HEK293 (cell line): ENCODE results near the gene PHACTR2.
"Not testable (repeated sequence)": the region's sequence is repeated elsewhere in the genome, so short reads cannot be mapped to it uniquely, and the experiment has no call there.

Experiments used
- CTCF ChIA-PET: fragments of 350-600 bp; formaldehyde crosslinking; extraction: SDS; loops from one replicate; lab custom pipeline; 2021; ENCODE audit warnings: antibody characterized with exemption; lab: Yijun Ruan, JAX
- POLR2A ChIA-PET: fragments of 300-600 bp; formaldehyde crosslinking; extraction: SDS; loops from one replicate; lab custom pipeline; 2020; ENCODE audit warnings: antibody characterized with exemption, inconsistent platforms; lab: Yijun Ruan, JAX
- H3K27ac ChIP-seq: fragments of 200-500 bp; sonication (Bioruptor generic); 2 replicates; pipeline ENCODE4 v1.5.1; 2014; ENCODE audit warnings: low read depth, low read length, control low read depth, inconsistent platforms; ENCODE audit errors: extremely low read depth
- H3K36me3 ChIP-seq, 2 experiments: fragments of 200-500 bp in 1 of 2; sonication (Bioruptor generic) in 1 of 2; 1 replicate in 1 of 2; 2 replicates in 1 of 2; pipeline ENCODE4 v1.5.1; 2014 to 2017; ENCODE audit warnings: inconsistent platforms in 2 of 2, low read length in 2 of 2; ENCODE audit not compliant: control insufficient read depth in 2 of 2, insufficient read depth in 1 of 2
- H3K4me1 ChIP-seq: fragments of 200-500 bp; sonication (Bioruptor generic); 2 replicates; pipeline ENCODE4 v1.5.1; 2014; ENCODE audit warnings: mild to moderate bottlenecking, low read length, inconsistent platforms; ENCODE audit not compliant: control insufficient read depth, insufficient read depth
- H3K4me3 ChIP-seq: 2 replicates; pipeline ENCODE4 v1.5.1; 2011; ENCODE audit warnings: low read depth, mild to moderate bottlenecking, control low read depth, low read length, moderate library complexity
- H3K9me3 ChIP-seq: fragments of 200-500 bp; sonication (Bioruptor generic); 2 replicates; pipeline ENCODE4 v1.5.1; 2014; ENCODE audit warnings: low read depth, low read length, inconsistent platforms; ENCODE audit not compliant: control insufficient read depth, insufficient read depth
- EGR2 ChIP-seq: fragments of 450-650 bp; formaldehyde crosslinking; IDR thresholded peaks from 2 replicates; pipeline ENCODE4 v1.5.1; 2016; ENCODE audit warnings: low read depth, missing biosample characterization, missing genetic modification characterization
- GLI4 ChIP-seq: fragments of 450-650 bp; formaldehyde crosslinking; IDR thresholded peaks from 2 replicates; pipeline ENCODE4 v1.5.1; 2016; ENCODE audit warnings: missing biosample characterization, missing genetic modification characterization
- GLIS1 ChIP-seq: fragments of 450-650 bp; formaldehyde crosslinking; IDR thresholded peaks from 2 replicates; pipeline ENCODE4 v1.5.1; 2016; ENCODE audit warnings: missing biosample characterization, missing genetic modification characterization
- YY1 ChIP-seq: fragments of 450-650 bp; formaldehyde crosslinking; IDR thresholded peaks from 2 replicates; pipeline ENCODE4 v1.5.1; 2018; ENCODE audit warnings: missing biosample characterization, missing genetic modification characterization
- YY2 ChIP-seq: fragments of 450-650 bp; formaldehyde crosslinking; IDR thresholded peaks from 2 replicates; pipeline ENCODE4 v1.5.1; 2016; ENCODE audit warnings: missing biosample characterization, missing genetic modification characterization
- ZFP3 ChIP-seq: fragments of 450-650 bp; formaldehyde crosslinking; IDR thresholded peaks from 2 replicates; pipeline ENCODE4 v1.5.1; 2016; ENCODE audit warnings: low read depth, missing biosample characterization, missing genetic modification characterization
- ZIC2 ChIP-seq: fragments of 450-650 bp; formaldehyde crosslinking; IDR thresholded peaks from 2 replicates; pipeline ENCODE4 v1.5.1; 2016; ENCODE audit warnings: missing biosample characterization, missing genetic modification characterization
- ZNF10 ChIP-seq: fragments of 450-650 bp; formaldehyde crosslinking; IDR thresholded peaks from 2 replicates; pipeline ENCODE4 v1.5.1; 2017; ENCODE audit warnings: missing biosample characterization, missing genetic modification characterization
- ZNF121 ChIP-seq: fragments of 450-650 bp; formaldehyde crosslinking; IDR thresholded peaks from 2 replicates; pipeline ENCODE4 v1.5.1; 2016; ENCODE audit warnings: missing biosample characterization, missing genetic modification characterization
- ZNF174 ChIP-seq: fragments of 450-650 bp; formaldehyde crosslinking; IDR thresholded peaks from 2 replicates; pipeline ENCODE4 v1.5.0; 2017; ENCODE audit warnings: missing biosample characterization, mild to moderate bottlenecking, missing genetic modification characterization
- ZNF24 ChIP-seq: fragments of 450-650 bp; formaldehyde crosslinking; IDR thresholded peaks from 2 replicates; pipeline ENCODE4 v1.5.1; 2016; ENCODE audit warnings: missing biosample characterization, missing genetic modification characterization
- ZNF274 ChIP-seq, 2 experiments: fragments of 200-500 bp in 1 of 2; fragments of 450-650 bp in 1 of 2; sonication (Bioruptor generic) in 1 of 2; formaldehyde crosslinking in 1 of 2; IDR thresholded peaks; 2 replicates each; pipeline versions ENCODE4 v1.5.1 to v1.6.1; 2014 to 2016; ENCODE audit warnings: borderline replicate concordance in 1 of 2, inconsistent platforms in 1 of 2, low read length in 1 of 2, missing biosample characterization in 1 of 2, missing genetic modification characterization in 1 of 2
- ZNF350 ChIP-seq: fragments of 450-650 bp; formaldehyde crosslinking; IDR thresholded peaks from 2 replicates; pipeline ENCODE4 v1.5.0; 2017; ENCODE audit warnings: missing biosample characterization, mild to moderate bottlenecking, missing genetic modification characterization
- ZNF391 ChIP-seq: fragments of 450-650 bp; formaldehyde crosslinking; IDR thresholded peaks from 2 replicates; pipeline ENCODE4 v1.5.1; 2016; ENCODE audit warnings: low read depth, missing biosample characterization, missing genetic modification characterization, borderline replicate concordance
- ZNF48 ChIP-seq: fragments of 450-650 bp; formaldehyde crosslinking; IDR thresholded peaks from 2 replicates; pipeline ENCODE4 v1.5.1; 2016; ENCODE audit warnings: missing biosample characterization, missing genetic modification characterization
- ZNF514 ChIP-seq: fragments of 450-650 bp; formaldehyde crosslinking; IDR thresholded peaks from 2 replicates; pipeline ENCODE4 v1.5.1; 2016; ENCODE audit warnings: missing biosample characterization, missing genetic modification characterization
- ZNF549 ChIP-seq: fragments of 450-650 bp; IDR thresholded peaks from 2 replicates; pipeline ENCODE4 v1.5.1; 2018; ENCODE audit warnings: missing biosample characterization, missing genetic modification characterization, mild to moderate bottlenecking, inconsistent platforms, moderate library complexity
- ZNF660 ChIP-seq: fragments of 450-650 bp; IDR thresholded peaks from 2 replicates; pipeline ENCODE4 v1.5.1; 2018; ENCODE audit warnings: missing biosample characterization, mild to moderate bottlenecking, missing genetic modification characterization
- ZNF670 ChIP-seq: fragments of 450-650 bp; formaldehyde crosslinking; IDR thresholded peaks from 2 replicates; pipeline ENCODE4 v1.5.1; 2016; ENCODE audit warnings: missing biosample characterization, missing genetic modification characterization, low read depth
- TF ChIP-seq, protein P1 (sequence below): fragments of 450-650 bp; formaldehyde crosslinking; IDR thresholded peaks from 2 replicates; pipeline ENCODE4 v1.5.1; 2016; ENCODE audit warnings: missing biosample characterization, missing genetic modification characterization
- TF ChIP-seq, protein P2 (sequence below): fragments of 450-650 bp; formaldehyde crosslinking; IDR thresholded peaks from 2 replicates; pipeline ENCODE4 v1.5.1; 2016; ENCODE audit warnings: missing biosample characterization, missing genetic modification characterization
- TF ChIP-seq, protein P3 (sequence below): IDR thresholded peaks from 2 replicates; pipeline ENCODE4 v1.6.1; 2011; ENCODE audit warnings: mild to moderate bottlenecking, low read depth, low read length, borderline replicate concordance
- TF ChIP-seq, protein P4 (sequence below): fragments of 450-650 bp; formaldehyde crosslinking; IDR thresholded peaks from 2 replicates; pipeline ENCODE4 v1.5.1; 2016; ENCODE audit warnings: missing biosample characterization, missing genetic modification characterization
- TF ChIP-seq, protein P5 (sequence below): fragments of 450-650 bp; formaldehyde crosslinking; IDR thresholded peaks from 2 replicates; pipeline ENCODE4 v1.5.1; 2016; ENCODE audit warnings: missing biosample characterization, missing genetic modification characterization, low read depth

The PHACTR2 gene

DNA sequence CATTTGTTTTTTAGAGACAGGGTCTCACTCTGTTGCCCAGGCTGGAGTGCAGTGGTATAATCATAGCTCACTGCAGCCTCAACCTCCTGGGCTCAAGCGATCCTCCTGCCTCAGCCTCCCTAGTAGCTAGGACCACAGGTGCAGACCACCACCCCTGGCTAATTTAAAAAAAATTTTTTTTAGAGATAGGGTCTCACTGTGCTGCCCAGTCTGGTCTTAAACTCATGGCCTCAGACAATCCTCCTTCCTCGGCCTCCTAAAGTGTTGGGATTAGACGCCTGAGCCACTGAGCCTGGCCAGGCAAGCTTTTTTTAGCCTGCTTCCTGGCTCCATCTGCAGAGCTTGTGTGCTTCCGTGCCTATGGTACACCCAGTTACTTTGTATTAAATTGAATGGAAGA is 46.6 kb upstream of the PHACTR2 start:
- H3K9me3 ChIP-seq, H3K4me1 ChIP-seq, H3K4me3 ChIP-seq, POLR2A ChIA-PET, H3K27ac ChIP-seq, H3K36me3 ChIP-seq: not testable (repeated sequence)
- TF ChIP-seq ZNF121: peak; percentile 91
- CTCF ChIA-PET: interaction anchor here (0.7 kb wide), 1 partner anchor 1156 kb away, joined by 3 read pairs; no protein-coding TSS in a partner anchor

DNA sequence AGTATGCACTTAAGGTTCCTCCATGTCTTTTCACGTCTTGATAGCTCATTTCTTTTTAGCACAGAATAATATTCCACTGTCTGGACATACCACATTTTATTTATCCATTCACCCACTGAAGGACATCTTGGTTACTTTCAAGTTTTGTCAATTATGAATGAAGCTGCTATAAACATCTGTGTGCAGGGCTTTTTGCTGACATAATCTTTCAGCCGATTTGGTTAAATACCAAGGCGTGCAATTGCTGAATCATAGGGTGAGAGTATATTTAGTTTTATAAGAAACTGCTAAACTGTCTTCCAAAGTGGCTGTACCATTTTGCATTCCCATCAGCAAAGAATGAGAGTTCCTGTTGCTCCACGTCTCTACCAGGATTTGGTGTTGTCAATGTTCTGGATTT is 44.9 kb upstream of the PHACTR2 start:
- no peak overlapping the region for H3K4me3 ChIP-seq
- H3K36me3 ChIP-seq: no peaks in the 10 kb centered on the region
- no peaks in the 10 kb centered on the region for H3K4me1 ChIP-seq
- POLR2A ChIA-PET: no interaction called here
- H3K9me3 ChIP-seq: no peaks in the 10 kb centered on the region
- CTCF ChIA-PET: no interaction called here
- TF ChIP-seq ZNF174 (tag by site-specific recombination): no peak
- no peak for TF ChIP-seq ZNF24
- TF ChIP-seq, protein P1, sequence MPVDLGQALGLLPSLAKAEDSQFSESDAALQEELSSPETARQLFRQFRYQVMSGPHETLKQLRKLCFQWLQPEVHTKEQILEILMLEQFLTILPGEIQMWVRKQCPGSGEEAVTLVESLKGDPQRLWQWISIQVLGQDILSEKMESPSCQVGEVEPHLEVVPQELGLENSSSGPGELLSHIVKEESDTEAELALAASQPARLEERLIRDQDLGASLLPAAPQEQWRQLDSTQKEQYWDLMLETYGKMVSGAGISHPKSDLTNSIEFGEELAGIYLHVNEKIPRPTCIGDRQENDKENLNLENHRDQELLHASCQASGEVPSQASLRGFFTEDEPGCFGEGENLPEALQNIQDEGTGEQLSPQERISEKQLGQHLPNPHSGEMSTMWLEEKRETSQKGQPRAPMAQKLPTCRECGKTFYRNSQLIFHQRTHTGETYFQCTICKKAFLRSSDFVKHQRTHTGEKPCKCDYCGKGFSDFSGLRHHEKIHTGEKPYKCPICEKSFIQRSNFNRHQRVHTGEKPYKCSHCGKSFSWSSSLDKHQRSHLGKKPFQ (tag by site-specific recombination): no peak
- TF ChIP-seq YY2: no peak
- TF ChIP-seq YY1: no peak
- TF ChIP-seq ZNF391 (tag by site-specific recombination): no peak
- TF ChIP-seq, protein P2, sequence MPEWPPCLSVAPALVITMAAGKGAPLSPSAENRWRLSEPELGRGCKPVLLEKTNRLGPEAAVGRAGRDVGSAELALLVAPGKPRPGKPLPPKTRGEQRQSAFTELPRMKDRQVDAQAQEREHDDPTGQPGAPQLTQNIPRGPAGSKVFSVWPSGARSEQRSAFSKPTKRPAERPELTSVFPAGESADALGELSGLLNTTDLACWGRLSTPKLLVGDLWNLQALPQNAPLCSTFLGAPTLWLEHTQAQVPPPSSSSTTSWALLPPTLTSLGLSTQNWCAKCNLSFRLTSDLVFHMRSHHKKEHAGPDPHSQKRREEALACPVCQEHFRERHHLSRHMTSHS (tag by site-specific recombination): no peak
- TF ChIP-seq ZNF670: no peak
- TF ChIP-seq ZFP3: no peak
- no peak for TF ChIP-seq ZIC2 (tag by site-specific recombination)
- no peak for TF ChIP-seq GLIS1 (tag by site-specific recombination)
- TF ChIP-seq ZNF274 (IDR thresholded peaks at IDR 0.05; ENCODE audit: low read length): no peak
- no peak for TF ChIP-seq ZNF274 (tag by site-specific recombination; IDR thresholded peaks at IDR 0.05; ENCODE audit: borderline replicate concordance)
- TF ChIP-seq, protein P3, sequence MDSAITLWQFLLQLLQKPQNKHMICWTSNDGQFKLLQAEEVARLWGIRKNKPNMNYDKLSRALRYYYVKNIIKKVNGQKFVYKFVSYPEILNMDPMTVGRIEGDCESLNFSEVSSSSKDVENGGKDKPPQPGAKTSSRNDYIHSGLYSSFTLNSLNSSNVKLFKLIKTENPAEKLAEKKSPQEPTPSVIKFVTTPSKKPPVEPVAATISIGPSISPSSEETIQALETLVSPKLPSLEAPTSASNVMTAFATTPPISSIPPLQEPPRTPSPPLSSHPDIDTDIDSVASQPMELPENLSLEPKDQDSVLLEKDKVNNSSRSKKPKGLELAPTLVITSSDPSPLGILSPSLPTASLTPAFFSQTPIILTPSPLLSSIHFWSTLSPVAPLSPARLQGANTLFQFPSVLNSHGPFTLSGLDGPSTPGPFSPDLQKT: no peak
- H3K27ac ChIP-seq: no peak overlapping the region

DNA sequence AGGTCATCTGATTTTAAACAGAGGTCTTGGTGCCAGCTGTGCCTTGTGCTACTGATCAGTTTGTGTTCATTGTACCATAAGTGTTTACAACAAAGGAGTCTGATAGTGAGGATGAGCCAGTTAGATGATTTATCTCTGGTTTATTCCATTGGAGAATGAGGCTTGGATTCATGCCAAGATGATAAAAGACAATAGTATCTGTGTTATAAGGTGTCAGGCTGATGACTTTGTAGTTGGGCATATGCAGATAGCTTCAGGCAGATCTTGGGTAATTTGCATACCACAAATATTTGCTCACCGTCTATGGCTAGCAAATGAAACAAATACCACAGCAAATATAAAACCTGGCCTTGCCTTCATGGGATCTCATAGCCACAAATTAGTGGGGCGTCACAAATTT is 43.3 kb upstream of the PHACTR2 start:
- CTCF ChIA-PET: interaction anchor here (0.7 to 1.1 kb wide), 2 partner anchors 56 to 306 kb away, joined by 4 to 5 read pairs; no protein-coding TSS in a partner anchor
- POLR2A ChIA-PET: no interaction called here
- H3K27ac ChIP-seq: no peak overlapping the region
- H3K9me3 ChIP-seq: no peaks in the 10 kb centered on the region
- H3K4me3 ChIP-seq: no peak overlapping the region
- no peaks in the 10 kb centered on the region for H3K36me3 ChIP-seq
- no peaks in the 10 kb centered on the region for H3K4me1 ChIP-seq
- TF ChIP-seq ZNF121 (no peak), ZNF549 (no peak), ZNF514 (no peak), GLI4 (tag by site-specific recombination) (no peak), ZNF350 (no peak), EGR2 (tag by site-specific recombination) (no peak), ZNF48 (tag by site-specific recombination) (no peak), ZNF660 (no peak), ZNF10 (tag by site-specific recombination) (no peak)
- TF ChIP-seq, protein P2 (tag by site-specific recombination): no peak
- TF ChIP-seq, protein P4, sequence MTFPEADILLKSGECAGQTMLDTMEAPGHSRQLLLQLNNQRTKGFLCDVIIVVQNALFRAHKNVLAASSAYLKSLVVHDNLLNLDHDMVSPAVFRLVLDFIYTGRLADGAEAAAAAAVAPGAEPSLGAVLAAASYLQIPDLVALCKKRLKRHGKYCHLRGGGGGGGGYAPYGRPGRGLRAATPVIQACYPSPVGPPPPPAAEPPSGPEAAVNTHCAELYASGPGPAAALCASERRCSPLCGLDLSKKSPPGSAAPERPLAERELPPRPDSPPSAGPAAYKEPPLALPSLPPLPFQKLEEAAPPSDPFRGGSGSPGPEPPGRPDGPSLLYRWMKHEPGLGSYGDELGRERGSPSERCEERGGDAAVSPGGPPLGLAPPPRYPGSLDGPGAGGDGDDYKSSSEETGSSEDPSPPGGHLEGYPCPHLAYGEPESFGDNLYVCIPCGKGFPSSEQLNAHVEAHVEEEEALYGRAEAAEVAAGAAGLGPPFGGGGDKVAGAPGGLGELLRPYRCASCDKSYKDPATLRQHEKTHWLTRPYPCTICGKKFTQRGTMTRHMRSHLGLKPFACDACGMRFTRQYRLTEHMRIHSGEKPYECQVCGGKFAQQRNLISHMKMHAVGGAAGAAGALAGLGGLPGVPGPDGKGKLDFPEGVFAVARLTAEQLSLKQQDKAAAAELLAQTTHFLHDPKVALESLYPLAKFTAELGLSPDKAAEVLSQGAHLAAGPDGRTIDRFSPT (tag by site-specific recombination): no peak
- TF ChIP-seq, protein P5, sequence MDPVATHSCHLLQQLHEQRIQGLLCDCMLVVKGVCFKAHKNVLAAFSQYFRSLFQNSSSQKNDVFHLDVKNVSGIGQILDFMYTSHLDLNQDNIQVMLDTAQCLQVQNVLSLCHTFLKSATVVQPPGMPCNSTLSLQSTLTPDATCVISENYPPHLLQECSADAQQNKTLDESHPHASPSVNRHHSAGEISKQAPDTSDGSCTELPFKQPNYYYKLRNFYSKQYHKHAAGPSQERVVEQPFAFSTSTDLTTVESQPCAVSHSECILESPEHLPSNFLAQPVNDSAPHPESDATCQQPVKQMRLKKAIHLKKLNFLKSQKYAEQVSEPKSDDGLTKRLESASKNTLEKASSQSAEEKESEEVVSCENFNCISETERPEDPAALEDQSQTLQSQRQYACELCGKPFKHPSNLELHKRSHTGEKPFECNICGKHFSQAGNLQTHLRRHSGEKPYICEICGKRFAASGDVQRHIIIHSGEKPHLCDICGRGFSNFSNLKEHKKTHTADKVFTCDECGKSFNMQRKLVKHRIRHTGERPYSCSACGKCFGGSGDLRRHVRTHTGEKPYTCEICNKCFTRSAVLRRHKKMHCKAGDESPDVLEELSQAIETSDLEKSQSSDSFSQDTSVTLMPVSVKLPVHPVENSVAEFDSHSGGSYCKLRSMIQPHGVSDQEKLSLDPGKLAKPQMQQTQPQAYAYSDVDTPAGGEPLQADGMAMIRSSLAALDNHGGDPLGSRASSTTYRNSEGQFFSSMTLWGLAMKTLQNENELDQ: no peak
